Prostate gland (tissue), 2 donors: ENCODE results near the gene ZSCAN9.

Source experiments
- CTCF ChIP-seq, 4 experiments: fragments of 200-600 bp in 2 of 4; fragments of 450-650 bp in 2 of 4; sonication (generic) in 2 of 4; IDR thresholded peaks; 1 replicate in 3 of 4; 2 replicates in 1 of 4; pipeline ENCODE4 v1.5.1; 2016 to 2019; ENCODE audit warnings: antibody characterized with exemption in 4 of 4, mild to moderate bottlenecking in 2 of 4, moderate library complexity in 2 of 4
- POLR2A ChIP-seq: fragments of 450-650 bp; IDR thresholded peaks from one replicate; pipeline ENCODE4 v1.6.1; 2016; ENCODE audit warnings: antibody characterized with exemption, mild to moderate bottlenecking

DNA sequence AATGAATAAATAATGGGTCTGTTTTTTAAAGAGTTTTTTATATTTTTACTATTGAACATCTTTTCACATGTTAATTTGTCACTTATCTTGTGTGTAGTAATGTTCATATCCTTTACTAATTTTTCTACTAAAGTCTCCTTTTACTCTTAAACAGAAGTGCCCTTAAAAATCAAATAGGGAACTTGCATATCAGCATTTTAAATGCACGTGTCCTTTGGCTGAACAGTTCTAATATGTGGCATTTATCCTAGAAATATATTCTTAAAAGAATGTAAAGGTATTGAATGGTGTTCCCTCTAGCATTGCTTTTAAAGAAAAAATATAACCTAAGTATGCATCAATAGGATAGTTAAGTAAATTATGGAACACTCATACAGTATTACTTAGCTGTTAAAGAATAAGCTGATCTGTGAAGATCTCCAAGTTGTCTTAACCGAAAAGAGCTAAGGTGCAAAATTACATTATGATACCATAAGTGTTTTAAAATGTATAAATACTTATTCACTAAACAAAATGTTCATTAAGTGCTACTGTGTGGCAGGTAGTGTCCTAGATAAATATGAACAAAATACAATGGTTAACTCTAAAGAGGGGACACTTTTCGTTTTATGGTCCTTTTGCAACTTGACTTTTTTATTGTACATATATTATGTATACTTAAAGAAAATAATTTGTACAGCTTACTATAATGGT, 55.7 kb downstream of the ZSCAN9 start:
- TF ChIP-seq CTCF (IDR thresholded peaks at IDR 0.05) (no peak), POLR2A (no peak)
